SH-SY5Y (cell line): Measurements from ENCODE around the gene AFG3L2.

Experiments used
- GATA2 ChIP-seq: IDR thresholded peaks from 2 replicates; pipeline ENCODE4 v1.6.1; 2011; ENCODE audit warnings: mild to moderate bottlenecking, low read depth, low read length
- GATA3 ChIP-seq: IDR thresholded peaks from 2 replicates; pipeline ENCODE4 v1.6.1; 2011; ENCODE audit warnings: low read depth, mild to moderate bottlenecking, low read length, moderate library complexity

Gene AFG3L2

GRCh38 chr18:12309683-12310198 lies 67.3 kb downstream of the AFG3L2 start:
- no peak for TF ChIP-seq GATA3
- no peak for TF ChIP-seq GATA2

- no peak for TF ChIP-seq GATA2
Observed at GRCh38 chr18:12308386-12309100, 68.5 kb downstream of the AFG3L2 start.

- TF ChIP-seq GATA3 = no peak
Observed at GRCh38 chr18:12307701-12308385, 69.2 kb downstream of the AFG3L2 start, which contains the start of gene TUBB6. Gene TUBB6 (plus strand): TSS chr18:12308241. CDS start chr18:12308293, 52 bp downstream.

GRCh38 chr18:12306752-12307700 lies 70.0 kb downstream of the AFG3L2 start:
- TF ChIP-seq GATA2 (no peak), GATA3 (no peak)

- TF ChIP-seq GATA2 = no peak
Observed at GRCh38 chr18:12305930-12306629, 70.9 kb downstream of the AFG3L2 start.

GRCh38 chr18:12305211-12305610 lies 71.8 kb downstream of the AFG3L2 start:
- TF ChIP-seq GATA3 = no peak

GRCh38 chr18:12304351-12305210 lies 72.4 kb downstream of the AFG3L2 start:
- no peak for TF ChIP-seq GATA3

GRCh38 chr18:12302391-12303147 lies 74.5 kb downstream of the AFG3L2 start:
- no peak for TF ChIP-seq GATA2
- TF ChIP-seq GATA3 = no peak

GRCh38 chr18:12301263-12302005 lies 75.6 kb downstream of the AFG3L2 start:
- TF ChIP-seq GATA2 = no peak
- TF ChIP-seq GATA3 = no peak

GRCh38 chr18:12299862-12300261 lies 77.2 kb downstream of the AFG3L2 start:
- TF ChIP-seq GATA3 (no peak), GATA2 (no peak)

- TF ChIP-seq GATA3 = no peak
- TF ChIP-seq GATA2 = no peak
Observed at GRCh38 chr18:12296457-12296856, 80.6 kb downstream of the AFG3L2 start.

- TF ChIP-seq GATA2 (no peak), GATA3 (no peak)
Observed at GRCh38 chr18:12296087-12296403, 81.0 kb downstream of the AFG3L2 start.

GRCh38 chr18:12295389-12296086 lies 81.5 kb downstream of the AFG3L2 start:
- no peak for TF ChIP-seq GATA2
- no peak for TF ChIP-seq GATA3
